Measurements from ENCODE around the gene KCNH8. TPM values are rescaled to one million over a fixed set of nuclear protein-coding genes. Genes with fewer than 3 reads are reported as not detected.
A peak's percentile ranks its signal among the peaks of the same experiment; 100 is the strongest.

The KCNH8 gene
- total and polyA plus RNA-seq, 10 of the 15 experiments (the other 5 are each of a cell fraction or from before 2014, with no cell fraction given), result under 0.01 to 0.18 (median 0.07) TPM; not detected in 2

- POLR2A ChIA-PET, result no interaction called here
- no peaks in the 10 kb centered on the region for H4K20me1 ChIP-seq (ENCODE audit: control insufficient read depth, insufficient read depth)
- no peaks in the 10 kb centered on the region for H3K4me1 ChIP-seq (ENCODE audit: control insufficient read depth, insufficient read depth, low read length)
- 5% methylated on average over 2 of the region's 2 CpGs for WGBS (ENCODE audit: insufficient coverage, insufficient replicate concordance, low lambda C conversion rate, missing lambda C conversion rate)
- peak; percentile 23; the same call in 1 of the 2 replicates for TF ChIP-seq RUNX3 (IDR thresholded peaks at IDR 0.05; ENCODE audit: low read length)
- TF ChIP-seq SREBF2 (IDR thresholded peaks at IDR 0.05; ENCODE audit: low read length), result no peak
- 0 out of 4 replicates have a peak, but pooled peaks of 1 of the 2 experiments have one; percentile 36 for TF ChIP-seq BHLHE40 (IDR thresholded peaks at IDR 0.05; ENCODE audit: borderline replicate concordance in 1 of 2, low read depth in 2 of 2, low read length in 1 of 2)
- RAD21 ChIA-PET (ENCODE audit: unreplicated experiment), result no interaction called here
- in situ Hi-C loops (cut with MboI) (no loop called here), intact Hi-C loops (cut with micrococcal nuclease; ENCODE audit: unreplicated experiment) (no loop called here)
- BruUV-seq (replicated peaks), result no TSS peak
- no peak overlapping the region for H3K9ac ChIP-seq (ENCODE audit: control insufficient read depth, insufficient read depth, low read length)
- no peak overlapping the region for H2AFZ ChIP-seq (ENCODE audit: control insufficient read depth, low read depth, low read length)
- H3K79me2 ChIP-seq (ENCODE audit: control insufficient read depth, insufficient read depth, low read length), result no peaks in the 10 kb centered on the region
- H3K27me3 ChIP-seq (replicated peaks in 1 of 2; ENCODE audit: control insufficient read depth in 2 of 2, insufficient read depth in 2 of 2, low read length in 1 of 2), result no peaks in the 10 kb centered on the region
- FAIRE-seq (peak; percentile 7), DNase-seq (ENCODE audit: low read depth, low spot score) (no peak), ATAC-seq (no peak)
- H3K4me3 ChIP-seq, result no peak overlapping the region
- no peaks in the 10 kb centered on the region; the same call in 2 of the 3 replicates for H3K9me3 ChIP-seq (replicated peaks; ENCODE audit: control insufficient read depth, insufficient read depth, low read length)
- CTCF ChIA-PET, result no interaction called here
- H3K27ac ChIP-seq (ENCODE audit: control insufficient read depth, insufficient read depth), result no peak overlapping the region
- SMC1A ChIA-PET (ENCODE audit: uncharacterized antibody, unreplicated experiment), result no interaction called here
- H3K4me2 ChIP-seq (ENCODE audit: control insufficient read depth, insufficient read depth), result no peak overlapping the region
- no peaks in the 10 kb centered on the region for H3K36me3 ChIP-seq (ENCODE audit: control insufficient read depth in 2 of 2, insufficient read depth in 2 of 2, low read length in 1 of 2)
These were observed 99.8 kb downstream of the KCNH8 start for GRCh38 chr3:19248143-19248542.

GRCh38 chr3:19248767-19249166 lies 100.5 kb downstream of the KCNH8 start:
- Histone ChIP-seq H3K27me3 (replicated peaks in 1 of 2; ENCODE audit: control insufficient read depth in 2 of 2, insufficient read depth in 2 of 2, low read length in 1 of 2) (no peaks in the 10 kb centered on the region), H3K79me2 (ENCODE audit: control insufficient read depth, insufficient read depth, low read length) (no peaks in the 10 kb centered on the region), H3K27ac (ENCODE audit: control insufficient read depth, insufficient read depth) (no peak overlapping the region), H3K9ac (ENCODE audit: control insufficient read depth, insufficient read depth, low read length) (no peak overlapping the region), H3K36me3 (ENCODE audit: control insufficient read depth in 2 of 2, insufficient read depth in 2 of 2, low read length in 1 of 2) (no peaks in the 10 kb centered on the region), H3K4me3 (no peak overlapping the region), H3K4me2 (ENCODE audit: control insufficient read depth, insufficient read depth) (no peak overlapping the region), H4K20me1 (ENCODE audit: control insufficient read depth, insufficient read depth) (no peaks in the 10 kb centered on the region), H3K4me1 (ENCODE audit: control insufficient read depth, insufficient read depth, low read length) (no peaks in the 10 kb centered on the region), H3K9me3 (replicated peaks; ENCODE audit: control insufficient read depth, insufficient read depth, low read length) (no peaks in the 10 kb centered on the region; the same call in 2 of the 3 replicates), H2AFZ (ENCODE audit: control insufficient read depth, low read depth, low read length) (no peak overlapping the region)
- ATAC-seq (no peak), DNase-seq (ENCODE audit: low read depth, low spot score) (no peak), FAIRE-seq (peak; percentile 7)
- POLR2A ChIA-PET, result no interaction called here
- BruUV-seq (replicated peaks), result no TSS peak
- RAD21 ChIA-PET (ENCODE audit: unreplicated experiment), result no interaction called here
- TF ChIP-seq BCL3 (IDR thresholded peaks at IDR 0.05; ENCODE audit: borderline replicate concordance, insufficient read depth, low read depth, low read length, poor library complexity, severe bottlenecking), result no peak
- no peak for TF ChIP-seq CHD1 (IDR thresholded peaks at IDR 0.05; ENCODE audit: low read depth, low read length)
- TF ChIP-seq CBX5 (IDR thresholded peaks at IDR 0.05; ENCODE audit: low read depth), result no peak
- no peak for TF ChIP-seq TCF7 (IDR thresholded peaks at IDR 0.05; ENCODE audit: borderline replicate concordance)
- TF ChIP-seq SMC3 (IDR thresholded peaks at IDR 0.05; ENCODE audit: borderline replicate concordance, low read length), result no peak
- TF ChIP-seq NKRF (conservative IDR thresholded peaks at IDR 0.05), result no peak
- no peak for TF ChIP-seq SUZ12 (IDR thresholded peaks at IDR 0.05; ENCODE audit: unreplicated experiment)
- TF ChIP-seq MLLT1 (IDR thresholded peaks at IDR 0.05), result no peak
- WGBS (ENCODE audit: insufficient coverage, insufficient replicate concordance, low lambda C conversion rate, missing lambda C conversion rate), result 0% methylated on average over 1 of the region's 1 CpG
- in situ Hi-C loops (cut with MboI), result no loop called here
- intact Hi-C loops (cut with micrococcal nuclease; ENCODE audit: unreplicated experiment), result no loop called here
- SMC1A ChIA-PET (ENCODE audit: uncharacterized antibody, unreplicated experiment), result no interaction called here
- CTCF ChIA-PET, result no interaction called here
